Keratinocyte (primary cell): Measurements from ENCODE around the gene LGR6. TPM values are rescaled to one million over a fixed set of nuclear protein-coding genes. Genes with fewer than 3 reads are reported as not detected.

Source experiments
- DNase-seq: peaks from one replicate; pipeline ENCODE4 v3.0.0-alpha.2; 2011; ENCODE audit warnings: low read depth, missing footprints, low spot score
- FAIRE-seq: peaks from 2 replicates; lab custom pipeline; 2011; peaks lifted over from hg19 to GRCh38; lab: Jason Lieb, UNC
- H2AFZ ChIP-seq: 2 replicates; pipeline ENCODE4 v1.6.0; 2012; ENCODE audit warnings: low read length, control low read depth, inconsistent platforms; ENCODE audit not compliant: control insufficient read depth
- H3K27ac ChIP-seq: 2 replicates; pipeline ENCODE4 v1.5.1; 2011; ENCODE audit warnings: low read length; ENCODE audit not compliant: control insufficient read depth, insufficient read depth
- H3K27me3 ChIP-seq: 3 replicates; pipeline ENCODE4 v1.6.0; 2011; ENCODE audit warnings: low read length; ENCODE audit not compliant: control insufficient read depth, insufficient read depth; ENCODE audit errors: extremely low read depth
- H3K36me3 ChIP-seq, 2 experiments: 2 replicates in 1 of 2; 3 replicates in 1 of 2; pipeline ENCODE4 v1.5.1; 2011; ENCODE audit warnings: low read length in 2 of 2, mild to moderate bottlenecking in 1 of 2; ENCODE audit not compliant: control insufficient read depth in 2 of 2, insufficient read depth in 2 of 2; ENCODE audit errors: extremely low read depth in 1 of 2
- H3K4me1 ChIP-seq: 3 replicates; pipeline ENCODE4 v1.5.1; 2011; ENCODE audit warnings: low read length; ENCODE audit not compliant: control insufficient read depth, insufficient read depth; ENCODE audit errors: extremely low read depth
- H3K4me2 ChIP-seq: 3 replicates; pipeline ENCODE4 v1.6.0; 2011; ENCODE audit warnings: low read depth, low read length; ENCODE audit not compliant: control insufficient read depth, insufficient read depth; ENCODE audit errors: extremely low read depth
- H3K4me3 ChIP-seq, 3 experiments: fragments of 200-600 bp in 1 of 3; sonication (generic) in 1 of 3; 2 replicates in 2 of 3; 3 replicates in 1 of 3; pipeline ENCODE4 v1.5.1; 2011 to 2016; ENCODE audit warnings: low read length in 3 of 3, mild to moderate bottlenecking in 3 of 3, control low read depth in 2 of 3, inconsistent platforms in 1 of 3, low read depth in 1 of 3, mixed read lengths in 1 of 3, mixed run types in 1 of 3, moderate library complexity in 1 of 3; ENCODE audit not compliant: control insufficient read depth in 2 of 3, insufficient read depth in 2 of 3; ENCODE audit errors: extremely low read depth in 1 of 3
- H3K79me2 ChIP-seq: 2 replicates; pipeline ENCODE4 v1.6.0; 2012; ENCODE audit warnings: low read length; ENCODE audit not compliant: control insufficient read depth, insufficient read depth
- H3K9ac ChIP-seq: 3 replicates; pipeline ENCODE4 v1.6.0; 2011; ENCODE audit warnings: low read length; ENCODE audit not compliant: control insufficient read depth, insufficient read depth; ENCODE audit errors: extremely low read depth
- H3K9me1 ChIP-seq: 3 replicates; pipeline ENCODE4 v1.6.0; 2011; ENCODE audit warnings: low read length; ENCODE audit not compliant: control insufficient read depth, insufficient read depth; ENCODE audit errors: extremely low read depth
- H3K9me3 ChIP-seq: 2 replicates; pipeline ENCODE4 v1.5.1; 2012; ENCODE audit warnings: low read depth, low read length; ENCODE audit not compliant: control insufficient read depth
- H4K20me1 ChIP-seq: 3 replicates; pipeline ENCODE4 v1.6.0; 2011; ENCODE audit warnings: low read length; ENCODE audit not compliant: control insufficient read depth, insufficient read depth; ENCODE audit errors: extremely low read depth
- EZH2 ChIP-seq: IDR thresholded peaks from one replicate; pipeline ENCODE4 v1.6.1; 2012; ENCODE audit warnings: inconsistent platforms, mild to moderate bottlenecking, low read length, moderate library complexity
- dilution Hi-C: fragments of 300-500 bp; cut with MboI; formaldehyde crosslinking; loops from one replicate; pipeline ENCODE4 v1.7.0; 2020; ENCODE audit warnings: low sequenced_read_pairs; ENCODE audit not compliant: extremely low pct_ligation_motif_present
- polyA plus RNA-seq, 5 experiments: library from polyadenylated mRNA; depleted of rRNA in 3 of 5; stranded (reverse) in 3 of 5; stranded (forward) in 1 of 5; unstranded in 1 of 5; fragments of >200 nt; gene quantifications; 1 replicate in 1 of 5; 2 replicates in 3 of 5; 3 replicates in 1 of 5; pipeline versions ENCODE4 v1.2.1 to v1.2.3, GENCODE V29; 2011 to 2012; ENCODE audit warnings: missing spikeins in 2 of 5, low read depth in 1 of 5, low replicate concordance in 1 of 5
- TF ChIP-seq, protein P1 (sequence below), 3 experiments: IDR thresholded peaks in 1 of 3; conservative IDR thresholded peaks in 1 of 3; optimal IDR thresholded peaks in 1 of 3; 2 replicates in 2 of 3; 3 replicates in 1 of 3; pipeline versions ENCODE3 to v1.5.1; 2011; ENCODE audit warnings: low read length in 3 of 3, mild to moderate bottlenecking in 3 of 3, moderate library complexity in 2 of 3, control low read depth in 1 of 3, inconsistent platforms in 1 of 3; ENCODE audit not compliant: insufficient read depth in 2 of 3; ENCODE audit errors: extremely low read depth in 1 of 3

Gene LGR6
- polyA plus RNA-seq, 1 donor (not counting 4 experiments of a cell fraction or from before 2014, with no cell fraction given): 0.42 TPM

- FAIRE-seq (no peak), DNase-seq (peak; percentile 11)
- Histone ChIP-seq H3K27me3 (no peaks in the 10 kb centered on the region), H3K9me1 (no peaks in the 10 kb centered on the region), H3K9ac (no peak overlapping the region), H3K9me3 (no peaks in the 10 kb centered on the region), H3K4me2 (peak overlapping the region; percentile 42), H4K20me1 (no peaks in the 10 kb centered on the region), H3K4me1 (peaks cover 10% of the 10 kb centered on the region), H3K79me2 (peaks cover 23% of the 10 kb centered on the region), H3K36me3 (no peaks in the 10 kb centered on the region), H3K4me3 (no peak overlapping the region), H2AFZ (peak overlapping the region; percentile 75), H3K27ac (no peak overlapping the region)
- dilution Hi-C loops: no loop called here
- no peak for TF ChIP-seq EZH2
- TF ChIP-seq, protein P1, sequence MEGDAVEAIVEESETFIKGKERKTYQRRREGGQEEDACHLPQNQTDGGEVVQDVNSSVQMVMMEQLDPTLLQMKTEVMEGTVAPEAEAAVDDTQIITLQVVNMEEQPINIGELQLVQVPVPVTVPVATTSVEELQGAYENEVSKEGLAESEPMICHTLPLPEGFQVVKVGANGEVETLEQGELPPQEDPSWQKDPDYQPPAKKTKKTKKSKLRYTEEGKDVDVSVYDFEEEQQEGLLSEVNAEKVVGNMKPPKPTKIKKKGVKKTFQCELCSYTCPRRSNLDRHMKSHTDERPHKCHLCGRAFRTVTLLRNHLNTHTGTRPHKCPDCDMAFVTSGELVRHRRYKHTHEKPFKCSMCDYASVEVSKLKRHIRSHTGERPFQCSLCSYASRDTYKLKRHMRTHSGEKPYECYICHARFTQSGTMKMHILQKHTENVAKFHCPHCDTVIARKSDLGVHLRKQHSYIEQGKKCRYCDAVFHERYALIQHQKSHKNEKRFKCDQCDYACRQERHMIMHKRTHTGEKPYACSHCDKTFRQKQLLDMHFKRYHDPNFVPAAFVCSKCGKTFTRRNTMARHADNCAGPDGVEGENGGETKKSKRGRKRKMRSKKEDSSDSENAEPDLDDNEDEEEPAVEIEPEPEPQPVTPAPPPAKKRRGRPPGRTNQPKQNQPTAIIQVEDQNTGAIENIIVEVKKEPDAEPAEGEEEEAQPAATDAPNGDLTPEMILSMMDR (optimal IDR thresholded peaks at IDR 0.05 in 1 of 3, IDR thresholded peaks at IDR 0.05 in 1 of 3, conservative IDR thresholded peaks at IDR 0.05 in 1 of 3; ENCODE audit: extremely low read depth in 1 of 3, insufficient read depth in 2 of 3, low read length in 3 of 3): peak in 2 of 3 experiments; percentile 41 to 48
Observed at GRCh38 chr1:202343652-202344349, 150.2 kb downstream of the LGR6 start.

DNA sequence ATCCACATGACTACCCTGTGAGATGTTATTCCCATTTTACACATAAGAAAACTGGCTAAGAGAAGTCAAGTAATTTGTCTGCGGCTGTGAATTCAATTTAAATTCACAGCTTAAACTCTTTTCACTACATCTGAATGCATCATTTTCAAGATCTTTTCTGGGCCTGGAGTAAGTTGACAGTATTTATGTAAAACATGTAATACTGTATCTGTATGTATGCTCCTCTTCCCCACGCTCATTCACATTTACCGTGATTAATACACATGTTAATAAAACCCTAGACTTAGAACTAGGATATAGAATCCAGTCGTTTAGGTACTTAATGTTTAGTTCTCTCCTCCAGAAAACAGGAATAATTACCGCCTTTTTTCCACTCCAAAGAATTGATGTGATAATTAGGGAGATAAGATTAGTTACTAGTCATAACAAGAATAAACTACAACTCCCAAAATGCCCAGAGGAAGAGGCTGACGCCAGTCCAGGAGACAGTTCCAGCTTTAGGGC lies 154.5 kb downstream of the LGR6 start:
- H3K9ac ChIP-seq: peak overlapping the region; percentile 91
- H3K27ac ChIP-seq: peak overlapping the region; percentile 78

More for the DNA sequence above, 154.5 kb downstream of the LGR6 start:
- dilution Hi-C loops: no loop called here
- Histone ChIP-seq H3K36me3 (no peaks in the 10 kb centered on the region), H3K79me2 (peaks cover 24% of the 10 kb centered on the region), H3K4me3 (peak overlapping the region in 2 of 3 experiments; percentile 98 to 99), H3K4me2 (peak overlapping the region; percentile 72), H3K4me1 (peaks cover 13% of the 10 kb centered on the region), H4K20me1 (no peaks in the 10 kb centered on the region), H3K9me3 (no peaks in the 10 kb centered on the region), H3K9me1 (no peaks in the 10 kb centered on the region), H2AFZ (peak overlapping the region; percentile 22), H3K27me3 (no peaks in the 10 kb centered on the region)
- FAIRE-seq (no peak), DNase-seq (no peak)
- no peak for TF ChIP-seq EZH2
- TF ChIP-seq, protein P1 (optimal IDR thresholded peaks at IDR 0.05 in 1 of 3, IDR thresholded peaks at IDR 0.05 in 1 of 3, conservative IDR thresholded peaks at IDR 0.05 in 1 of 3; ENCODE audit: extremely low read depth in 1 of 3, insufficient read depth in 2 of 3, low read length in 3 of 3): no peak
